OCI-LY7 (cell line): Measurements from ENCODE around the gene C6orf136. TPM values are rescaled to one million over a fixed set of nuclear protein-coding genes. Genes with fewer than 3 reads are reported as not detected.

Source experiments
- BruUV-seq: library from RNA; stranded (reverse); fragments of 400-500 nt; replicated peaks from 2 replicates; lab custom pipeline; 2021; lab: Mats Ljungman, UMichigan
- CTCF ChIA-PET: fragments of 300-600 bp; sonication (Branson Sonifier 250); formaldehyde crosslinking; loops from one replicate; lab custom pipeline; 2022; ENCODE audit warnings: antibody characterized with exemption; ENCODE audit not compliant: unreplicated experiment; lab: Charles Lee
- POLR2A ChIA-PET: fragments of 300-600 bp; sonication (Branson Sonifier 250); formaldehyde crosslinking; loops from one replicate; lab custom pipeline; 2022; ENCODE audit warnings: antibody characterized with exemption; lab: Charles Lee
- DNase-seq: peaks from one replicate; pipeline ENCODE4 v3.0.0-alpha.2; 2015; ENCODE audit warnings: low spot score
- H2AFZ ChIP-seq: fragments of 200-600 bp; sonication (generic), shearing (Covaris generic); 2 replicates; pipeline ENCODE4 v1.6.1; 2014; ENCODE audit warnings: mild to moderate bottlenecking, antibody characterized with exemption, low read length, moderate library complexity
- H3K27ac ChIP-seq: fragments of 200-600 bp; sonication (generic); 2 replicates; pipeline ENCODE4 v1.5.1; 2014; ENCODE audit warnings: mixed run types, low read depth, mild to moderate bottlenecking, moderate library complexity, low read length, inconsistent platforms; ENCODE audit not compliant: poor library complexity, severe bottlenecking
- H3K36me3 ChIP-seq: fragments of 200-600 bp; sonication (generic); 2 replicates; pipeline ENCODE4 v1.6.1; 2014; ENCODE audit warnings: mild to moderate bottlenecking, antibody characterized with exemption, low read length, moderate library complexity, mixed read lengths; ENCODE audit not compliant: insufficient read depth
- H3K4me1 ChIP-seq: fragments of 200-600 bp; sonication (generic); 2 replicates; pipeline ENCODE4 v1.5.1; 2014; ENCODE audit warnings: mild to moderate bottlenecking, low read length; ENCODE audit not compliant: insufficient read depth, poor library complexity, severe bottlenecking
- H3K4me2 ChIP-seq: fragments of 200-600 bp; sonication (generic); 2 replicates; pipeline ENCODE4 v1.6.1; 2014; ENCODE audit warnings: mild to moderate bottlenecking, low read length
- H3K4me3 ChIP-seq: fragments of 200-600 bp; sonication (generic); 2 replicates; pipeline ENCODE4 v1.5.1; 2014; ENCODE audit warnings: mild to moderate bottlenecking, low read depth, low read length; ENCODE audit not compliant: poor library complexity, severe bottlenecking
- H3K79me2 ChIP-seq: fragments of 200-600 bp; sonication (generic); 2 replicates; pipeline ENCODE4 v1.6.1; 2016; ENCODE audit warnings: low read depth, mild to moderate bottlenecking, low read length, moderate library complexity, mixed read lengths; ENCODE audit not compliant: insufficient read depth
- H3K9me2 ChIP-seq: fragments of 200-600 bp; sonication (generic); 2 replicates; pipeline ENCODE4 v1.6.1; 2016; ENCODE audit warnings: mild to moderate bottlenecking, low read length, mixed read lengths; ENCODE audit not compliant: insufficient read depth
- H3K9me3 ChIP-seq: fragments of 200-600 bp; sonication (generic); 2 replicates; pipeline ENCODE4 v1.6.1; 2014; ENCODE audit warnings: mild to moderate bottlenecking, mixed run types, low read length, mixed read lengths
- H4K20me1 ChIP-seq: fragments of 200-600 bp; sonication (generic); 2 replicates; pipeline ENCODE4 v1.6.1; 2014; ENCODE audit warnings: mild to moderate bottlenecking, antibody characterized with exemption, low read length, moderate library complexity, mixed read lengths; ENCODE audit not compliant: insufficient read depth
- EZH2phosphoT487 ChIP-seq: fragments of 200-600 bp; sonication (generic); IDR thresholded peaks from 2 replicates; pipeline ENCODE4 v1.6.1; 2018; ENCODE audit warnings: low read depth, borderline replicate concordance, mild to moderate bottlenecking, mixed run types, antibody characterized with exemption, low read length, moderate library complexity, mixed read lengths
- intact Hi-C: fragments of 100-400 bp; cut with micrococcal nuclease; formaldehyde crosslinking; loops from one replicate; pipeline ENCODE4 v1.10.0; 2022; ENCODE audit not compliant: unreplicated experiment
- total RNA-seq, 2 experiments: library from RNA; depleted of rRNA in 1 of 2; stranded (reverse); fragments of >200 nt in 1 of 2; shearing (Covaris generic) in 1 of 2; gene quantifications; 2 replicates each; pipeline ENCODE4 v1.2.3, GENCODE V29; 2014 to 2022
- TF ChIP-seq, protein P1 (sequence below): fragments of 200-600 bp; sonication (generic); conservative IDR thresholded peaks from 2 replicates; pipeline ENCODE4 v1.5.1; 2014; ENCODE audit warnings: mild to moderate bottlenecking, antibody characterized with exemption, low read length, moderate library complexity, mixed read lengths

C6orf136 gene
- total RNA-seq, 2 experiments from 2014 or later: 14.7 to 26.7 TPM

GRCh38 chr6:30689985-30690384, 43.1 kb downstream of the C6orf136 start:
- intact Hi-C loops: loop anchor here (5.0 to 10.0 kb wide), 2 partner anchors 73 to 805 kb away; partner anchors contain the start of genes MICB, MRPS18B and PPP1R10
- H3K4me3 ChIP-seq: peak overlapping the region; percentile 95
- peaks cover 38% of the 10 kb centered on the region for H3K4me1 ChIP-seq

DNA sequence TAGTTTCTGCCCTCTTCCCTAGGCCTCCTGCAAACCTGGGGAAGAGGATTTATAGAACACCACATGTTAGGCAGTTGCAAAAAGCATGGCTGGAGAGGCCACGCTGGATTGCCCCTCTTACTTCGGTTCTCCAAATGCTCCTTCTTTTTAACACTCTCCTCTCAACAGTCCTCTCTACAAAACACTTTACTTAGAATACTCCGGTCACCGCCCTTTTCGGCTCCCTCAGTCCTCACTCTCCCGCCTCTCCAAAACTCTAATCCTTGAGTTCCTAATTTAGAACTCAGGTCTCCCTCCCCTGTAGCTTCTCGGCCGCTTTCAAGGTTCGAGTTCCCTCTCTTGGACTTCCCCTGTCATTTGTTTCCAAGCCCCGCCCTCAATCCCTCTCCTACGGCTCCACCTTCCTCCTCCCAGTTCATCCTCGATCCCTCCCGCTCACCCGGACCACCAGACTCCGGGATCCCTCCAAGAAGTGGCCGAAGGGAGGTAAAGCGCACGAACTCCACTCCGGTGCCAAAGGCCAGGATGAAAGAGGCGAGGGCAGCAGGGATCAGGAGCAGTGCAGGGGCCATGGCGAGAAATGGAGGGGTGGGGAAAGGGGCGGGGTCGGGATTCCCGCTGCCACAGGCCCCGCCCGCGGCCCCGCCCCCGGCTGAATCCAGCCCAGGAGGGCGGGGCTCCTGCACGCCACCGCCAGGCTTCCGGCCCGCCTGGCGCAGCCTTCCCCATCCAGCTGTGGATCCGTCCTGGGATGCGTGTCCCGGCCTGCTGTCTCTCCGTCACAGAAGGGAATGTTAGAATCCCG, 43.7 kb downstream of the C6orf136 start, which contains the start of gene NRM:
Gene NRM (minus strand): TSS at position 582 of the 805 bp plus-strand sequence. CDS start 10 bp downstream, at position 572.
- no peaks in the 10 kb centered on the region for H3K9me2 ChIP-seq
- H3K79me2 ChIP-seq: peaks cover 43% of the 10 kb centered on the region
- BruUV-seq: no TSS peak
- peak within 1 kb of the TSS; percentile 53; the same call in 1 of the 2 replicates for H2AFZ ChIP-seq
- intact Hi-C loops: no loop called here
- POLR2A ChIA-PET: interaction anchor here (0.6 to 6.3 kb wide), 4 partner anchors 17 to 55 kb away, joined by 3 to 71 read pairs (median 7); partner anchors contain the start of genes MDC1 and TUBB
- peaks cover 38% of the 10 kb centered on the region for H3K4me1 ChIP-seq
- TF ChIP-seq EZH2phosphoT487: no peak
- TF ChIP-seq, protein P1, sequence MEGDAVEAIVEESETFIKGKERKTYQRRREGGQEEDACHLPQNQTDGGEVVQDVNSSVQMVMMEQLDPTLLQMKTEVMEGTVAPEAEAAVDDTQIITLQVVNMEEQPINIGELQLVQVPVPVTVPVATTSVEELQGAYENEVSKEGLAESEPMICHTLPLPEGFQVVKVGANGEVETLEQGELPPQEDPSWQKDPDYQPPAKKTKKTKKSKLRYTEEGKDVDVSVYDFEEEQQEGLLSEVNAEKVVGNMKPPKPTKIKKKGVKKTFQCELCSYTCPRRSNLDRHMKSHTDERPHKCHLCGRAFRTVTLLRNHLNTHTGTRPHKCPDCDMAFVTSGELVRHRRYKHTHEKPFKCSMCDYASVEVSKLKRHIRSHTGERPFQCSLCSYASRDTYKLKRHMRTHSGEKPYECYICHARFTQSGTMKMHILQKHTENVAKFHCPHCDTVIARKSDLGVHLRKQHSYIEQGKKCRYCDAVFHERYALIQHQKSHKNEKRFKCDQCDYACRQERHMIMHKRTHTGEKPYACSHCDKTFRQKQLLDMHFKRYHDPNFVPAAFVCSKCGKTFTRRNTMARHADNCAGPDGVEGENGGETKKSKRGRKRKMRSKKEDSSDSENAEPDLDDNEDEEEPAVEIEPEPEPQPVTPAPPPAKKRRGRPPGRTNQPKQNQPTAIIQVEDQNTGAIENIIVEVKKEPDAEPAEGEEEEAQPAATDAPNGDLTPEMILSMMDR: no peak
- no peaks in the 10 kb centered on the region for H3K9me3 ChIP-seq
- CTCF ChIA-PET: no interaction called here
- DNase-seq: peak; percentile 84
- H3K36me3 ChIP-seq: peaks cover 7% of the 10 kb centered on the region
- peak within 1 kb of the TSS; percentile 95 for H3K27ac ChIP-seq
- no peaks in the 10 kb centered on the region for H4K20me1 ChIP-seq
- peak within 1 kb of the TSS; percentile 95 for H3K4me3 ChIP-seq
- peak within 1 kb of the TSS; percentile 99 for H3K4me2 ChIP-seq

More at GRCh38 chr6:30689985-30690384, 43.1 kb downstream of the C6orf136 start:
- ChIA-PET POLR2A (interaction anchor here (2.0 to 6.3 kb wide), 2 partner anchors 23 to 30 kb away, joined by 10 to 71 read pairs; partner anchors contain the start of genes MDC1 and TUBB), CTCF (interaction anchor here (0.6 kb wide), 2 partner anchors 17 to 27 kb away, joined by 3 read pairs; partner anchors contain the start of gene DHX16)
- Histone ChIP-seq H3K36me3 (peaks cover 14% of the 10 kb centered on the region), H3K9me2 (no peaks in the 10 kb centered on the region), H3K79me2 (peaks cover 49% of the 10 kb centered on the region), H4K20me1 (peaks cover 2% of the 10 kb centered on the region; the same call in 1 of the 2 replicates), H2AFZ (no peak overlapping the region), H3K27ac (peak overlapping the region; percentile 95), H3K4me2 (peak overlapping the region; percentile 99), H3K9me3 (no peaks in the 10 kb centered on the region)
- no TSS peak for BruUV-seq
- no peak for DNase-seq
- TF ChIP-seq, protein P1: no peak
- TF ChIP-seq EZH2phosphoT487: no peak
